Midbrain (tissue), 1 donor: ENCODE data around the gene RAPGEF6.
"Not testable (repeated sequence)": the region's sequence is repeated elsewhere in the genome, so short reads cannot be mapped to it uniquely, and the experiment has no call there.

ENCODE experiments used
- DNase-seq: peaks from one replicate; lab custom pipeline; 2025; lab: John Stamatoyannopoulos, UW

RAPGEF6 gene

DNA sequence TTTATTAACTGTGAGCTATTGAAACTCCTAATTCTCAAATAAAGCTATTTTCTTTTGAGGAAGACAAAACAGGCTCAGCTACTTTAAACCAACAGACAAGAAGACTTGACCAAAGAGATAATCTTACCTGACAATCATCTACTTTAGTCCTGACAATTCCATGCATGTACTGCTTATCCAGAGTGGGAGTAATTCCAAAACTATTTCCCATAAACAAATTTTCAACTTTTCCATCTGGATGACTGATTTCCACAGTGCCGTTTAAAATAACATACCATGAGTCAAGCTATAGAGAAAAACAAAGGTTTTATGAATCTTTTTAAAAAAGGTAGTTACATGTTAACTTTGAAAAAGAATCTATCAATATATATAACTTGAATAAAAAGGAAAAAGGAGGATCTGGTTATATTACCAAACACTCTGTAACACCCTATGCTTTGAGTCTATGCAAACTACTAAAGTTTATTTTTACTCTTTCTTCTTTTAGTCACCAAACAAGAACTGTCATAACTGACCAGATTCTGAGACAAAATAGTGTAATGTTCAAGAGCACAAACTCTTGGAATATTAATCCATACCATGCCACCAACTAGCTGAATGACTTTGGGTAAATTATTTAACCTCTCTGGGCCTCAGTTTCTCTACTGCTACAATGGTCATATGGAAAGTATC lies 129.7 kb downstream of the RAPGEF6 start:
- no peak for DNase-seq

DNA sequence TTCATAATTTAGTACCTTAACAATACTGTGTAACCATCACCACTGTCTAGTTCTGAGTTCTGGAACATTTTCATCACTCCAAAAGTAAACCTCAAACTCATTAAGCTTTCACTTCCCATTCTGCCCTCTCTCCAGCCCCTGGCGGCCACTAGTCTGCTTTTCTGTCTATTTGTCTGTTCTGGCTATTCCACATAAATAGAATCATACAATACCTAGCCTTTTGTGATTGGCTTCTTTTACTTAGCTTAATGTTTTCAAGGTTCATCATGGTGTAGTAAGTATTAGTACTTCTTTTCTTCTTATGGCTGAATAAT lies 138.7 kb downstream of the RAPGEF6 start:
- DNase-seq, result no peak

DNA sequence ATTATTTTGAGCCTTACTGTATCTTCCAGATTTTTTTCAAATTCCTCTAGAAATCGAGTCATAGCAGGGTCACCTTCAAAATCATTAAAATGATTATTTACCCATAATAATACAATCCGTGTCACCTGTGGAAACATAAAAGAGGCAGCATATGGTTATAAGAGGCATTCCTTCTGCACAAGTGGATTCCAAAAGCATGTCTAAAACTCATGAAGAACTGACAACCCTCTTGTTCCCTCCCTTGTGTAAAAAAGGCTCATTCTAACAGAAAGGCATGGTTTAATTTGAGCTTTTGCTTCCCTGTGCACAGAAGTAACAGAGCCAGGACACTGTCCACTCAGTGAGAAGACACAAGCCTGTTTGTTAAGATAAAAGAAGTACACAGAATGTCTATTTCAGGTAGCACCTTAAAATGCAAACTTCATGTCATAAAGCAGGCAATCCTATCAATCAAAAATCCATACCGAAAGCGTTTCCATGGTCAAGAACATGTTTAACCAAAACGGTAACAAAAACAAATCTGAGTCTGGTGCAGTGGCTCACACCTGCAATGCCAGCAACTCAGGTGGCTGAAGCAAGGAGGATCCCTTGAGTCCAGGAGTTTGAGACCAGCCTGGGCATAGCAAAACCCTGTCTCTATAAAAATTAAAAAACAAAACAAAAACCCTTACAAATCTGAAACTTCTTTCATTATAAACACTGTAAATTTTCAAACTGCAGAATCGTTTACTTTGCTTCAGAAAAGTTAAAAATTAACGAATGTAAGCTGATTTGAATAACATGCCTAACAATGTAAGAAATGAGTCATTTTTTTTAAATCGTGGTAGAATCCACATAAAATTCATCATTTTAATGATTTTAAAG lies 139.3 kb downstream of the RAPGEF6 start:
- no peak for DNase-seq

DNA sequence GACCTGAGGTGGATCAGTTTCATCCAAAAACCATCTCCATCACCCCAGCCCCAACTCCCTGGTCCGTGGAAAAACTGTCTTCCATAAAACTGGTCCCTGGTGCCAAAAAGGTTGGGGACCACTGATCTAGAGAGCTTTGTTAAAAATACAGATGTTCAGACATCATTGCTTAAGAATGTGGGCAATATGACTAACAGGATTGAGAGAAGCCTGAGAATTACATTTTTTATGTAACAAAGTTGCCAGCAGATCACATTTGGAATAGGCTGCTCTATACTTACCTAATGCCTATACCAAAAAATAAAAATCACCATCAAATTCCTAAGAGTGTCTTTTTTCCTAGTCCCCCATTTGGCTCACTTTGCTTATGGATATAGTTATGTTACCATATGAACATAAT lies 143.3 kb downstream of the RAPGEF6 start:
- no peak for DNase-seq

DNA sequence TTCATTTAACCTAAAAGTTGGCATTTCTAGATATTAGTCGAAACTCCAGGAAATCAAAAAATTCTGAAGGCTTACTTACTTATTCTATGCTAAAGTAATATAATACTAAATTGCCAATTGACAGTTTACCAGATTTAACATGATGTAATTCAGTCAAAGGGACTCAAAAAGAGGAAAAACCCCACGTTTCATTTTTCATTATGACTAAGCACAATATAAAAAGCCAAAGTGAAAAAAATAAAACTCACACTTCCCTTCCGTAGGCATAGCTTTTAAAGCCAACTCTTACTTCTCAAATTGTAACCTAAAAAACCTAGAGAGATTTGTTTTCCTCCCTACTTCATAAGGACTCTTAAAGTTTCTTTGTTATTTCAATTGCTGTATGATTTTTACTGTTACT lies 146.6 kb downstream of the RAPGEF6 start:
- no peak for DNase-seq

DNA sequence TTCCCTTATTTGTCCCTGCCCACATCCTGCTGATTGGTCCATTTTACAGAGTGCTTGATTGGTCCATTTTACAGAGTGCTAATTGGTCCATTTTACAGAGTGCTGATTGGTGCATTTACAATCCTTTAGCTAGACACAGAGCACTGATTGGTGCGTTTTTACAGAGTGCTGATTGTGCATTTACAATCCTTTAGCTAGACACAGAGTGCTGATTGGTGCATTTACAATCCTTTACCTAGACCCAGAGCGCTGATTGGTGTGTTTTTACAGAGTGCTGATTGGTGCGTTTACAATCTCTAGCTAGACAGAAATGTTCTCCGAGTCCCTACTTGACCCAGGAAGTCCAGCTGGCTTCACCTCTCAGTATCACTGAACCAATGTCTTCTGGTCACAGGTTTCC lies 147.7 kb downstream of the RAPGEF6 start:
- not testable (repeated sequence) for DNase-seq

DNA sequence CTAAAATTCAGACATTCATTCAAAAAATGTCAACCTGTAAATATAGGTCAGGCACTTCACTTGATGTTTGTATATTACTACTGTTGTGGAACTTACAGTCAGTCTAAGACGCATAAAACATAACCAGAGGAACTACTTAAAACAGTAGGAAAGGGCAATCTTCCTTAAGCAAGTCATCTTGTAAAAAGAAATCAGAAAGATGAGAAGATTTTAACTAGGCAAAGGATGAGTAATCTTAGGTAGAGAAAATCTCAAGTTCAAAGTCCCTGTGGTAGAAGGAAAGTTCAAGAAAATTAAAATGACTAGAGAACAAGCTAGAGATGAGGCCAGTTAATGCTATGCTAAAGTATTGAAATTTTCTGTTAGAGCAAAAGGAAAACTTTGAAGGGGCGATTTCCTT lies 152.4 kb downstream of the RAPGEF6 start:
- no peak for DNase-seq

DNA sequence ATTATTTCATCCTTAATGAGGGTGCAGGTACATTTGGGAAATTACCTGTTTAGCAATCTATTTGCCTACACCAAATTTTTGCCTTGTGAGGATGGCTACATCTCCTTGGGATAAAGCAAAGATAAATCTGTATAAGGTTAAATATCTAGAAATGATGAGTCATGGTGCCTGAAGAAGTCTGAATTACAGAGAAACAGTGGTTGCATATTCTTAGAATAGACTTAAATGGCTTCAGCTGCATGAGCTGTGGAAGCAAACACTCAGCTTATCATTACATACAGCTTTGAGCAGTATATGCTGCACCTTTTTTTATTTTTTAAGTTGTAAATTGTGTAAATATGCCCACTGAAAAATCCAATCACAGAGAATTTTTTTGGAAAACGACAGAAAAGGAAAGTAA lies 153.5 kb downstream of the RAPGEF6 start:
- no peak for DNase-seq

DNA sequence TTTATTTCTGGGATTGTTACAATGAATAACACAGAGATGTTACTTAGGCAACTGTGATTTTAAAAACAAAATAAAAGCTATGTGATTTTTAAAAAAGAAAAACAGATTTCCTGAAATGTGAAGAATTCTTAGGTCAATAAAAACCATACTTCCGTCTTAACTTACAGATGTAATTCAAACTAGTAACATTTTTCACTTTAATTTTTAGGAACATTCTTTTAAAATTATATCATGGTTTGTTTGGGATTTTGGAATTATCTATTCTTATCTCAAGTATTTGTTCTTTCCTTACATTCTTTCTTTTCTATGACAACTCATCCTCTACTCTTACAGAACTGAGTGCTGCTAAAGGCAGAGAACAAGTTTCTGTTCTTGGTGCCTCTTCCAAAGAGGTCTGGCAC lies 159.5 kb downstream of the RAPGEF6 start:
- no peak for DNase-seq

DNA sequence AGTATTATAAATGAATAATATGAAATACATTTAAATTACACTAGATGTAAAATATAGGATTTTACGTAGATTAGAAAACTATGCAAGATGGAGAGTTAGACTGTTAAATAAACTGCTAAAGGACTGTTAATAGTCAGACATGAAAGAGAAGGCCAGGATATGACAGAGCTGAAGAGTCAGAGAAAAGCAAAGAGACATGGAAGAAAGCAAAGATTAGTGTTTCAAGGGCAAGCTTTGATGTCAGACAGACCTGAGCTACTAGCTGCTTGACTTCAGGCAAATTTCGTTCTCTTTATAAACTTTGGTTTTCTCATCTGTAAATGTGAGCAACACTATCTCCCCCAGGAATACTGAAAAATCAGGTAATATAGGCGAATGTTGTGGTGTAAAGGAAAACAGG lies 161.3 kb downstream of the RAPGEF6 start:
- DNase-seq, result no peak

DNA sequence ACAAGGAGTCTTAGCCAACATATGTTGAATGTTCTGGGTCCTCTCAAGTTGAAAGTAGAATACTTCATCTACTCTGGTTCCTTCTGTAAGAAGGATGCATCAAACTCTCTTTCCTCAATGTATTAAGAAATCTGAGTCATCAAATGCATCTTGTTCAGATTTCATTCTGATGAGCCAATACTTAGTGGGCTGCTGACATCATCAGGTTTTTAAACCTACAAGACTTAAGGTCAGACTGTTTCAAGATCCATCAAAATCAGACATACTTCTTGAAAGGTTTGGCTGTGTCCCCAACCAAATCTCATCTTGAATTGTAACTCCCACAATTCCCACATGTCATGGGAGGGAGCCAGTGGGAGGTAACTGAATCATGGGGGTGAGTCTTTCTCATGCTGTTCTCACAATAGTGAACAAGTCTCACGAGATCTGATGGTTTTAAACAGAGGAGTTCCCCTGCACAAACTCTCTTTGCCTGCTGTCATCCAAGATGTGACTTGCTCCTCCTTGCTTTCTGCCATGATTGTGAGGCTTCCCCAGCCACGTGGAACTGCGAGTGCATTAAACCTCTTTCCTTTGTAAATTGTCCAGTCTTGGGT lies 168.8 kb downstream of the RAPGEF6 start:
- DNase-seq, result no peak

DNA sequence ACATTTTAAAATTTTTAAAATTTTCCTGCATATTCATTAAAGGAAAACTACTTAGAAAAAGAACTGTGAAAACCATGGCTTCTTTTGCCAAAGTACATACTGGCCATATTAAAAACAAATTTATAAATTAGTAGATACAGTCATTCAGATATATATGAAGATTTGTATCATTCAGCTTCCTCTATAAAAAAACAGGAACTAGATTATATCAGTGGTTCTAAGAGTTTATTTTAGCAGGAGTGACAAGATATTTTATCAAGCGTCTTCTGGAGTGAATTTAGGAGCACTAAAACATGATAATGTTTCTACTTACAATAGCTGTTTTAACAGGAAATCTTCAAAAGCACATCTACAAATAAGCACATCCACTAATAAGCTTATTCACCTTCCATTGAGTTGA lies 171.4 kb downstream of the RAPGEF6 start:
- DNase-seq, result no peak

DNA sequence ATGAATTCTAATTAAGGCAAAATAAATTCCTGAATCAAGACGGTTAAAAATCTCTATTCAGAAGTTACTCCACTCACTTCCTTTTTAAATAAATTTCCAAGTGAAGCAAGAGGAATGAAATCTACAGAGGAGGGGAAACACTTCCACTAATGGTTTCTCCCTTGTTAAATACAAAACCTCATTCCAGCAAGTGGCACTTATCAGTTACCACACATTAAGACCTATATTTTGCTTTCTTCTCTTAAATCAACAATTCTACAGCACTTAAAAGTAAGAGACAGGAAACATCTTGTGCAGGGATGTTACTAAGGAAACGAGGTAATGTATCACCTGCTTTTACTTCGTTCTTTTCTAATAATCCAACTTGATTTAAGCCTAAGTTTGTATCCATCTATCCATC lies 172.6 kb downstream of the RAPGEF6 start:
- no peak for DNase-seq

DNA sequence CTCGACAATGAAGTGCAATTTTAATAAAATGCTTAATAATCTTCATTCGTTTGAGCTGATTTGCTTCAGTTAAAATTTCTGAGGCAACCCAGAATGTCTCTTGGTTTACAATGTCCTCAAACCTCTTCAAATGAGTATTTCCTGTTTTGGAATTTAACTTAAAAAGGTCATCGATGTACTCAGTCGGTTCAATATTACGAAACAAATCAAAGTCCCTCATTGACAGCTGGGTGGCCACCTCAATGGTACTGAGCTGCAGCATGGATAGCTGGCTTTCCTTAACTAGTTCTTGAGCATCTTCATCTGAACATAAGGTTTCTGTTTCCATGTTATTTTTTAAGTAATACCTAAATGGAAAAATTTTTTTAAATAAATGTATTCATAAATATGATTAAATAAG lies 173.3 kb downstream of the RAPGEF6 start:
- no peak for DNase-seq

DNA sequence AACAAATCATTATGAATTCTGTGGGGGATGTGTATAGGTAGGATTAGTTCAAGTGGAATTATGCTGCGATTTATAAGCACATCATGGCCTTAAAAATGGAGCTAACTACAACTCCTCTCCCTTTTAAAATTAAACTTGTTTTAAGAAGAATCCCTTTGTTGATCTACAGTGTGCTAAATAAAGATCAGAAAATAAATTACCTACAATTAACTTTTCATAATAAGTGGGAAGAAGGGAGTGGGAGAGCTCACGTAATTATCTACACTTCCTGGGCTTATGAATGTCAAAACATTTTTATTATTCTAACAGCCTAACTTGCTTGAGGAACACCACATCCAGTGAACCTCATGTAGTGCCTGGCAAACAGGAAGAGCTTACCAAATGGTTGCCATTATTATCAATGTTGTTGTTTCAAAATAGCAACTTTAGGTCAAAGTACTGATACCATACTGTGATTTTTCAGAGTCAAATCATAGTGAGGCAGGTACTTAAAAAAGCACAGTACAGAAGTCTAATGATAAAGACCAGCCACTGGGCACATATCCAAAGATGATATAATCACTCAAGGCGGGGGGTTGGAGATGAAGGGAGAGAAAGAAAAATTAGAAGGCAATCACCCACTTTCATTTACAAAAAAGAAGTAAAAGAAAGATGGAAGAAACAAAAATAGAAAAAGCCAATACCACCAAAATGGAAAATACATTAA lies 174.0 kb downstream of the RAPGEF6 start:
- no peak for DNase-seq

DNA sequence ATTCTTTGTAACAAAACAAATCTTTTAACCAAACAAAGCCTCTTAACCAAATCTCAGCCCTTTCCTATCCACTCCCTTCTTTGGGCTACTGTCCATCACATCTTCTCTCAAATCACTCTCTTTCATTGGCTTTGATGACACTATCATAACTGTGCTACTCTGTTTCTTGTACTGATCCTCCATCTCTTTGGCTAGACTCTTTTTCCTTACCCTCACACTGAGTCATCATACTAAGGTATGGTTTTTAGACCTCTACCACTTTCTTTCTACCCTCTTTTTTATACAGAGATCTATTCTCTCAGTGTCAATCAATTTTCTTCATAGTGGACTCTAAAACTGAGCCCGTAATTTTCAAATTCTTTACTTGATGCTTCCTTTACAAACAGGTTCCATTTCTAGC lies 174.9 kb downstream of the RAPGEF6 start:
- no peak for DNase-seq

DNA sequence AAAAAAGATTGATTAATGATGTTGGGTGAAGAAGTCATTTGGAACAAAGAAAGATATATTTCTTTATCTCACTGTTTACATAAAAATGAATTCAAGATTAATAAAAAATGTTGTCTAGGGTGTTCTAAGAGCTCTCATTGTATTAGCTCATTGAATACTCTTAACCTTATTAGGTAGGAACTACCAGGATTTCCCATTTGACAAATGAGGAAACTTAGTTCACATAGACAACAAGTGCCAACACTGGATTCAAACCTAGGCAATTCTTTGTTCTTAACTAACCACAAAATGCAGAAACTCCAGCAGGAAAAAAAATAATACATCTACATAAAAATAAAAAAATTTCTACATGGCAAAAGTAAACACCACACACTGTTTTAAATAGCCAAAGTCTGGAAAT lies 175.8 kb downstream of the RAPGEF6 start:
- DNase-seq, result no peak

DNA sequence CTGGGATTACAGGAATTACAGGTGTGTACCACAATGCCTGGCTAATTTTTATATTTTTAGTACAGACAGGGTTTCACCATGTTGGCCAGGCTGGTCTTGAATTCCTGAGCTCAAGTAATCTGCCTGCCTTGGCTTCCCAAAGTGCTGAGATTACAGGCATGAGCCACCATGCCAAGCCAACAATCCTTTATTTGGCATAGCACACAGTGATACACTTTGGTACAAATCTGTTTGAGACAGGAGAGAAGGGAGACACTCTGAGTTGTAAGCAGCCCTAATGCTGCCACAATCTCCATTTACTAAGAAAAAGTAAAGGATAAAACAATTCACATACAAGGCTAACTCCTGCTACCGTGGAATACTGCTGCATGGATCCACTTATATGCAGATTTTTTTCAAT lies 177.8 kb downstream of the RAPGEF6 start:
- DNase-seq, result no peak

DNA sequence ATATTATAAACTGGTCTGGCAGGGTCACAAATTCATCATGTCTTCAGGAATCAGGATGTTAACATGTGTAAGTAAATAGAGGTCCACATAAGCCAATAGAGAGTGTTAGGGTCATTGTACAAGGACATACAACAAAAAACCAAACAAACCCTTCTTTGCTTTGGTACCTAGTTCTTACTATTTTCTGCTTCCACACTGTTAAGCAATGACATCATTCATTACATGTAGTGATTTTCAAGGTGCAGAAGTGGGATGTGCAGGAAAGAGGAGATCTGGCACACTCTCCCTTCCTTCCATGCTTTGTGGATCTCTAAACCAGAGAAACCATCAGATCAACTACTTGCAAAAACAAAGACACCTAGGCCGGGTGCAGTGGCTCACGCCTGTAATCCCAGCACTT lies 184.1 kb downstream of the RAPGEF6 start:
- no peak for DNase-seq

DNA sequence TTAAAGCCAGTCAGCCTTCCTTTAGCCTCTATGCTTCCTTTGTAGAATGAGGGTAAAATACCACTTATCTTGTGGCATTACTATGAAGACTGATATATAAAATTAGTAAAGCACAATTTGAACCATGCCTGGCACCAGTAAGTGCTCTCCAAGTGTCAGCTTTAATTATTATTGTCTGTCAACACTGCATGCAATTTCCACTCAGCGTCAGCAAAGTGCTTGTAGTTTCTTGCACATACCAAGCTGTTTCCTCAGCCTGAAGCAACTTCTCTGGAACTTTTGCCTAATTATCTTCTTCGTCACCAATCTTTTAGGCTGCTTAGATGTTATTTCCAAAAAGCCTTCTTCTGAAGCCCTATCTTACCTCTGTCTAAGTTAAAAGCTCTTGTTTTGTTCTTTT lies 193.8 kb downstream of the RAPGEF6 start:
- no peak for DNase-seq

DNA sequence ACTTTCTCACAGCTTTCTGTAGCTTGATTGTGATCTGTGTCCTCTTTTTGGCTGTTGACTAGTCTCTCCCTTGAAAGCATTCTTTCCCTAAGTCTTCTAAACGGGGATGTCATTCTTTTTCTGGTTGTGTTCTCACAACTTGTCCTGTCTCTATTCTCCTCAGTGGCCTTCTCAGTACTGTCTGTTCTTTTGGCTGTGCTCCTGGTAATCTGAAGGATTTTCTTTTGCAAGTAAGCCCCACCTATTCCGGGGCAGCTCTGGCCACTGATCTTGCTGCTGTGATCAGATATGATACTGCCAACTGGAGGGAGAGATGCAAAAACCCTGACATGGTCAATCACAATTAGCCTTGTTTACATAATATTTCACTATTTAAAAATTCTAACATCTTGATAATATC lies 198.9 kb downstream of the RAPGEF6 start:
- peak; percentile 12 for DNase-seq

DNA sequence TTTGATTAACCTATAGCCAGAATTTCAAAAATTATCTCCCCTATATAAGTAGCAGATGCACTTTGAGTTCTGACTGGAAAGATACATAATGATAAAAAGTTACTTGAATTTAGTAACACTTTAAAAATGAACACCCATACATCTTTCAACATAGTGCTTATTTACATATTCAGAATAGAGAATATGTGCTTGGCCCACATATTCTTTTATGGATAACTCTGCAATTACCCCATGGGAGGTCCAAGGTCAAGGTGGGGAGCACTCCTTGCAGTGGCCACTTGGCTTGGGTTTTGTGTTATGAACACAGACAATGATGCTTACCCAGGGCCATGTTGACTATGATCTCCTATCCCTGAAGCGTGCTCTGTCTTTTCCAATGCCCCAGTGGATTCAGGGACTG lies 201.9 kb downstream of the RAPGEF6 start:
- DNase-seq, result no peak

DNA sequence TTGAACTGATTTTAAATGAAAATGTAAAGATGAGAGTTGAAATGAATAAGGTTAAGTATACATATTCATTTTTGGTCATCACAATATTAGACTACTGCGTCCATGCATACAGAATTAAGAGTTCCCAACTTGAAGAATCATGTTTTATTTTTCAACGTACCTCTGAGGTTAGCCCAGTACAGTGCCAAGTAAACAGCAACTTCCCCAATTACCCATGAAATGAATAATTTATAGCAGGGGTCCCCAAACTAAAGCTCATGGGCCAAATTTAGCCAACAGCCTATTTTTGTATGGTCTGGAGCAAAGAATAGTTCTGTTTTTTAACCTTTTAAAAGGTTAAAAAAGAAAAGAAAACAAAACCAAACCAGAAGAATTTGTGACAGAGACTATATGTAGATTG lies 203.2 kb downstream of the RAPGEF6 start:
- DNase-seq, result no peak
